Epithelial cell of esophagus (primary cell): ENCODE measurements around the gene PCBP1.

ENCODE experiments used
- DNase-seq: peaks from one replicate; pipeline ENCODE4 v3.0.0; 2010; ENCODE audit warnings: low read depth
- H3K4me3 ChIP-seq: 2 replicates; pipeline ENCODE4 v1.5.1; 2011; ENCODE audit warnings: mild to moderate bottlenecking, low read length, control low read depth
- TF ChIP-seq, protein P1 (sequence below): IDR thresholded peaks from 2 replicates; pipeline ENCODE4 v1.5.1; 2011; ENCODE audit warnings: low read depth, mild to moderate bottlenecking, low read length, control low read depth, inconsistent platforms; ENCODE audit not compliant: insufficient read depth; ENCODE audit errors: missing control alignments

Gene PCBP1

DNA sequence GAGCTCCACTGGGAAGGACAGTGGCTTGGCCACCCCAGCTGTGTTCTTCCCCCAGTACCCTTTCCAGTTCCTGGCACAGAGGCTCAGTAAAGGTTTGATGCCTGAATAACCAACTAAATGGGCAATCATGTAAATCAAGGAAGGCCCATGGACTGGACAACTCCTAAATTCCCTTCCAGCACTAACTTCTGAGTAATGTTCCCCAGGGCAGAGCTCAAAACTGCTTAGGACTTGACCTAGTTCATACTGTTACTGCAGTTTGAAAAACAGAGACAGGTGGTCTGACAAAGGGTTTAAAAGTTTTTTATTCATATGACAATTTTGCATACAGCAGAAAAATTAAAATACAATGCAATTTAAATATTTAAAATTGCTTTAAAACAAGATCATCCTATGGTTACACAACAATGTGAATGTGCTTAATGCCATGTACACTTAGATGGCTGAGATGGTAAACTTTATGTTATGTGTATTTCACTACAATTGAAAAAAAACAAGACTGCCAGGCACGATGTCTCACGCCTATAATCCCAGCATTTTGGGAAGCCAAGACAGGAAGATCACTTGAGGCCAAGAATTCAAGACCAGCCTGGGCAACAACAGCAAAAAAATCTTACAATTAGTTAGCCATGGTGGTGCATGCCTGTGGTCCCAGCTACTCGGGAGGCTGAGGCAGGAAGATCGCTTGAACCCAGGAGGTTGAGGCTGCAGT lies 26.2 kb downstream of the PCBP1 start:
- TF ChIP-seq, protein P1, sequence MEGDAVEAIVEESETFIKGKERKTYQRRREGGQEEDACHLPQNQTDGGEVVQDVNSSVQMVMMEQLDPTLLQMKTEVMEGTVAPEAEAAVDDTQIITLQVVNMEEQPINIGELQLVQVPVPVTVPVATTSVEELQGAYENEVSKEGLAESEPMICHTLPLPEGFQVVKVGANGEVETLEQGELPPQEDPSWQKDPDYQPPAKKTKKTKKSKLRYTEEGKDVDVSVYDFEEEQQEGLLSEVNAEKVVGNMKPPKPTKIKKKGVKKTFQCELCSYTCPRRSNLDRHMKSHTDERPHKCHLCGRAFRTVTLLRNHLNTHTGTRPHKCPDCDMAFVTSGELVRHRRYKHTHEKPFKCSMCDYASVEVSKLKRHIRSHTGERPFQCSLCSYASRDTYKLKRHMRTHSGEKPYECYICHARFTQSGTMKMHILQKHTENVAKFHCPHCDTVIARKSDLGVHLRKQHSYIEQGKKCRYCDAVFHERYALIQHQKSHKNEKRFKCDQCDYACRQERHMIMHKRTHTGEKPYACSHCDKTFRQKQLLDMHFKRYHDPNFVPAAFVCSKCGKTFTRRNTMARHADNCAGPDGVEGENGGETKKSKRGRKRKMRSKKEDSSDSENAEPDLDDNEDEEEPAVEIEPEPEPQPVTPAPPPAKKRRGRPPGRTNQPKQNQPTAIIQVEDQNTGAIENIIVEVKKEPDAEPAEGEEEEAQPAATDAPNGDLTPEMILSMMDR = no peak
- no peak overlapping the region for H3K4me3 ChIP-seq
- no peak for DNase-seq

DNA sequence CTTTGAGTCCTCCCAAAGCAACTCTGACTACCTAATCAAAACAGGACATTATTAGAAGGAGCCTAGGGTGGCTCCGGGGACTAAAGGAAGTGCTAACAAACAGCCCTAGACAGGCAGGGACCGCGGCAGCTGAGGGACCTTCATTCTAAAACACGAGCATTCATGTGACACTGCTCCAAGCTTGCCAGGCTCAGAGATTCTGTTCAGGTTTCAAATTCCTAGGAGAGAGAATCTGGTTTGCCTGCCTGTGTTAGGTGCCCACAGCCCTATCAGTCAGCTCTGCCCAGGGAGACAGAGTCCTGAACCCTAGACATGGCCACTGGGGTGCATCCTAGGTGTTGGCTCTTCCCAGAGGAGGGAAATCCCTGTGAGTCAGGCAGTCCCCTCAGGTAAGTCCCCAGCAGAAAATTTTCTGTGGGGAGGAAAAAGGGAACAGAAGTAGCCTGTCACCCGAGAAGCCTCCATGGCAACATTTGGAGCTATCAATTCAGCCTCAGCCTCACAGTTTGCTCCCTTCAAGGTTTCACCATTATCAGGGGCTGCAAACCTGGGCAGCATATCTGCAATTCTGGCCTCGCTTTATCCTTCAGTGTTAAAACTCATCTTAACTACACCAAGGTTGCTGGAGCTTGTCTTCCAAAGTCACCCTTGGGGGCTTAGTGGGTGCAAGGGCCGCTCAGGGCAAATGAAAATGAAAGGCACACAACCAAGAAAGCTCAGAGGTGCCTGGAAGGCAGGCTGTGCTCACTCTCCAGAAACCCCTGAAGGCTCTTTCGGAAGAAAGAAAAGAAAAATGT lies 28.6 kb downstream of the PCBP1 start:
- H3K4me3 ChIP-seq = no peak overlapping the region
- TF ChIP-seq, protein P1 = no peak
- no peak for DNase-seq

DNA sequence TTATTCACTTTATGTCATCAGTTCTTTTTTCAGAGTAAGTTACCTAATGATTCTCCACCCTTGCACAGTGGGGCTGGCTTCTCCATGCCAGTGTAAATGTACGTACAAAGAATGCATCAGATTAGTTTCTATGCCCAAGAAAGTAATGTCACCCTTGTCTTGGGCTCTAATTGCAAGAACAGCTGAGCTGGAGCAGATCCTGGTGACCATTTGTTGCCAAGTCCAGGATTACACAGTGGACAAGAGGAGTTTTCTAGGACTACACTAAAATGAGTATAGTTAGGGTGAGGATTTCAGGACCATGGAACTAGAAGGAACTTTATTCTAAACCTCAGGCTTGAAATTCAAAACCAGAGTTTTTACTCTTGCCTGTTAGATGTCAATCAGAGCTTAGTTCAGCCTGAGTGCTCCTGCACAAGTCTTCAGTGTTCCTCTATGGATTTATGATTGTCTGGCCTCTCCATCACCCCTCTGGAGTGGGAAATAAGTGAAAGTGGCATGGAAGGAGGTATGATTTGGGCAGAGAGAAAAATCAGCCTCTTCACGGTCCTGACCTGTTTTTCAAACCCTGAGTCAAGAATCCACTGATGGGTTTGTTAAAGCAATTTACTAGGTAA lies 29.8 kb downstream of the PCBP1 start:
- TF ChIP-seq, protein P1 = no peak

DNA sequence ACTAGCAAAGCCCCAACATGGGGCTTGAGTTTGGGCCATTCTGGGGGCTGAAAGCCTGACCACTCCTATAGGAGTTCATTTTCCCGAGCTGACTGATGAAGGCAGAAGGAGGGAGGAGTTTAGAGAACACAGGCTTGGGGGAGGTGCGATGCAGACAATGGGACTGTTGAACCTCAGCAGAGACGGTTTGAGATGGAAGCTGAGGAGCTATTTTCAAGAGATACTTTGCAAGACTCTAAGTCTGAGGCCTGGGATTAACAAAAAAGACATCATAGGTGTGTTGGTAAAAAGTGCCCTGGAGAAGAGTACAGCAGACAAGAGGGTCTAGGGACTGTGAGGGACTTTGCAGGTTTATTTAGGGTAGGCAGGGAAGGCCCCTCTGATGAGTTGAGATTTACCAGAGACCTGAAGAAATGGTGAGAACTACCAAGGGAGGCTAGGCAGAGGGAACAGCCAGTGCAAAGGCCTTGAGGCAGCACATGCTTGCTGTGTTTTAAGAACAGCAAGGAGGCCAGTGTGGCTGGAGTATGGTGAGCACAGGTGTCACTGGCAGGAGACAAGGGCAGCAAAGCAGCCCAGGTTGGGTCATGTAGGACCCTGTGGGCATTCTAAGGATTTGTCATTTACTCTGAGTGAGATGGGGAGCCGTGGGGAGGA lies 31.6 kb downstream of the PCBP1 start:
- DNase-seq = no peak
- no peak overlapping the region for H3K4me3 ChIP-seq
- TF ChIP-seq, protein P1 = no peak

More for the DNA sequence above, 29.8 kb downstream of the PCBP1 start:
- H3K4me3 ChIP-seq = no peak overlapping the region
- no peak for DNase-seq

DNA sequence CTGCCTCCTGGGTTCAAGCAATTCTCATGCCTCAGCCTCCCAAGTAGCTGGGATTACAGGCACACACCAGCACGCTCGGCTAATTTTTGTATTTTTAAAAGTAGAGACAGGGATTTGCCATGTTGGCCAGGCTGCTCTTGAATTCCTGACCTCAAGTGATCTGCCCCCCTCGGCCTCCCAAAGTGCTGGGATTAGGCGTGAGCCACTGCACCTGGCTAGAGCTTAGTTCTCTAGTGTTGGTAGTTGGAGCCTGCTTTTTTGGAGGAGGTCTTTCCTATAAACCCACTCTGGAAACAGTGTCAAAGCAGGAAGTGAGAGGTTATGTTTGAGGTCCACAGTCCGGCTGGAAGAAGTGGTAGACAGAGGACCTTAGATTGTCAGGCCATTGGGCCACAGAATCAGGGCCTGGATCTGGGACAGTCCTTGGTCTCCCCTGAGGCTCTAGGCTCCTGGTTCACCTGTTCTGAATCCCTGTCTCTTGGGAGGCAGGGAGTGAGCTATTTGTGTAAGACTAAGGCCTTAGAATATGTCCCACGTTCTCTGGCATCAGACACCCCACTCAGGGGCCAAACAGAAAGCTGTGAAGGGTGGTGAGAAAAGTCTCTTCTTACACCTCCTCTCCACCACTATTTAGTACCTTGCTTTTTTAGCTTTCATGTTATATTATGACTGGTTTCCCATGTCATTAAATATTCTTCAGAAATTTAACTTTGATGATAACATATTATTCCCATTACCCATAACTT lies 34.5 kb downstream of the PCBP1 start:
- no peak for DNase-seq
- no peak overlapping the region for H3K4me3 ChIP-seq
- TF ChIP-seq, protein P1 = no peak

DNA sequence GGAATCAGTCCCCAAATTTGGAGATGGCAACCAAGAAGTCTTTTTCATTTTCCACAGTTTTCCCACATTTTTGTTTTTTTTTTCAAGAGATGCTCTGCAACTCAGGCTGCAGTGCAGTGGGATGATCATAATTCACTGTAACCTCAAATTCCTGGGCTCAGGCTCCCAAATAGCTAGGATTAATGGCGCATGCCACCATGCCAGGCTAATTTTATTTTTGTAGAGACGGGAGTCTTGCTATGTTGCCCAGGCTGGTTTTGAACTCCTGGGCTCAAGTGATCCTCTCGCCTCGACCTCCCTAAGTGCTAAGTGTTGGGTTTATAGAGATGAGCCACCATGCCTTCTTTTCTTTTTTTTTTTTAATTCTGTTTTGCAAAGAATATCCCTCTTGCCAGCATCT lies 35.2 kb downstream of the PCBP1 start:
- DNase-seq = no peak
- H3K4me3 ChIP-seq = no peak overlapping the region
- TF ChIP-seq, protein P1 = no peak
